Measurements from ENCODE around the gene HECTD2. TPM values are rescaled to one million over a fixed set of nuclear protein-coding genes. Genes with fewer than 3 reads are reported as not detected.

Gene HECTD2
- total RNA-seq, 1 donor from 2014 or later = 25.4 TPM

GRCh38 chr10:91415816-91416215 lies 5.7 kb downstream of the HECTD2 start:
- Histone ChIP-seq H3K27ac (no peak overlapping the region), H3K27me3 (no peaks in the 10 kb centered on the region), H3K36me3 (no peaks in the 10 kb centered on the region), H3K4me1 (peaks cover 2 to 7% of the 10 kb centered on the region in 2 donors), H3K4me3 (no peak overlapping the region), H3K9me3 (no peaks in the 10 kb centered on the region)
- intact Hi-C loops (cut with DNase I) = no loop called here
- no peak for TF ChIP-seq CTCF (IDR thresholded peaks at IDR 0.05)
- no peak for DNase-seq (ENCODE audit: low spot score in 2 of 2)

- no peak for TF ChIP-seq CTCF (IDR thresholded peaks at IDR 0.05)
- Histone ChIP-seq H3K4me1 (peaks cover 2 to 7% of the 10 kb centered on the region in 2 donors), H3K27ac (no peak overlapping the region)
Measured at GRCh38 chr10:91416339-91416855, 6.3 kb downstream of the HECTD2 start.

GRCh38 chr10:91418416-91418815 lies 8.3 kb downstream of the HECTD2 start:
- no peak for DNase-seq (ENCODE audit: low spot score in 2 of 2)
- Histone ChIP-seq H3K36me3 (no peaks in the 10 kb centered on the region), H3K27ac (no peak overlapping the region), H3K9me3 (no peaks in the 10 kb centered on the region), H3K27me3 (no peaks in the 10 kb centered on the region), H3K4me3 (no peak overlapping the region), H3K4me1 (peaks cover 0 to 2% of the 10 kb centered on the region in 2 donors)
- intact Hi-C loops (cut with DNase I) = no loop called here
- TF ChIP-seq CTCF (IDR thresholded peaks at IDR 0.05) = no peak

More at GRCh38 chr10:91416339-91416855, 6.3 kb downstream of the HECTD2 start:
- H3K27me3 ChIP-seq = no peaks in the 10 kb centered on the region
- no peaks in the 10 kb centered on the region for H3K36me3 ChIP-seq
- no peak for DNase-seq (ENCODE audit: low spot score in 2 of 2)
- intact Hi-C loops (cut with DNase I) = no loop called here
- H3K4me3 ChIP-seq = no peak overlapping the region
- no peaks in the 10 kb centered on the region for H3K9me3 ChIP-seq

GRCh38 chr10:91420868-91421267 lies 10.7 kb downstream of the HECTD2 start:
- no peak for DNase-seq (ENCODE audit: low spot score in 2 of 2)
- Histone ChIP-seq H3K4me1 (no peaks in the 10 kb centered on the region), H3K27ac (no peak overlapping the region), H3K4me3 (no peak overlapping the region), H3K36me3 (no peaks in the 10 kb centered on the region), H3K9me3 (no peaks in the 10 kb centered on the region), H3K27me3 (no peaks in the 10 kb centered on the region)
- intact Hi-C loops (cut with DNase I) = no loop called here
- no peak for TF ChIP-seq CTCF (IDR thresholded peaks at IDR 0.05)

DNA sequence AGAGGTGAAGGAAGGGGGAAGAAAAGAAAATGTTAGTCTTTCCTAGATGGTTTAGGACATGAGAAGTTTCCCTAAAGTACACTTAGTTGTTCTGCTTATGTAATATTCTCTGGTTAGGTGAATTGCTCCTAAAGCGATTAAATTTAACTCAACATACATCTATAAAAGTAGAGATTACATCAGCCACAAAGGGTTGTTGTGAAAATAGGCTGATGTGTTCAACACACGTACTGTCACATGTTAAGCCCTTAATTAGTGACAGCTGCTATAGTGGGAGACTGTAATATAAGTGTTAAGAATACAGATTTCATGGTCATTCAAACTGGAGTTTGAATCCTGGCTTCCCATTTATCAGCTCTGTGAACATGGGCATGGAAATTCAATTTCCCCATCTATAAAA lies 12.8 kb downstream of the HECTD2 start:
- H3K27me3 ChIP-seq = no peaks in the 10 kb centered on the region
- no peak overlapping the region for H3K4me3 ChIP-seq
- no peak for TF ChIP-seq CTCF (IDR thresholded peaks at IDR 0.05)
- intact Hi-C loops (cut with DNase I) = no loop called here
- H3K36me3 ChIP-seq = peaks cover 0 to 6% of the 10 kb centered on the region in 2 donors
- H3K27ac ChIP-seq = no peak overlapping the region
- DNase-seq (ENCODE audit: low spot score in 2 of 2) = no peak
- no peaks in the 10 kb centered on the region for H3K4me1 ChIP-seq
- H3K9me3 ChIP-seq = no peaks in the 10 kb centered on the region

DNA sequence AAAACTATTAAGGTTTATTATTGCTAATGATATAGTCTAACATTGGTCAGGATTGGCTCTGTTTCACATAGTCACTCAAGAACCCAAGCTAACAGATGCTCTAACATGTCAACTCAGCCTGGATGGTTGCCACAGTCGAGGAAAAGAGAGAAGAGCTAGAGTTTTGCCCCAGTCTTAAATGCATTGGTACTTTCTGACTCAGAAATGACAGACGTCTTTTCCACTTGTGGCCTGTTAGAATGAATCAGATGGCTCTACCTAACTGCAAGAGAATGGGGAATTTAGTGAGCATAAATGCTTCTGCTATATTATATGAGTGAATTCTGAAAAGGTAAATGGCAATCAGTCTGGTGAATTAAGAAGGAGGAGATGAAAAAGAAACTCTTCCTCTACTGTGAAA lies 13.9 kb downstream of the HECTD2 start:
- no peak for TF ChIP-seq CTCF (IDR thresholded peaks at IDR 0.05)
- intact Hi-C loops (cut with DNase I) = no loop called here
- H3K9me3 ChIP-seq = no peaks in the 10 kb centered on the region

More for the DNA sequence above, 13.9 kb downstream of the HECTD2 start:
- Histone ChIP-seq H3K27ac (no peak overlapping the region), H3K4me3 (no peak overlapping the region), H3K36me3 (peaks cover 0 to 6% of the 10 kb centered on the region in 2 donors), H3K27me3 (no peaks in the 10 kb centered on the region), H3K4me1 (no peaks in the 10 kb centered on the region)
- no peak for DNase-seq (ENCODE audit: low spot score in 2 of 2)

Measured in ascending aorta (tissue), 2 donors.